ENCODE data around the gene NUDT21.

GRCh38 chr16:56417138-56417537 is 34.0 kb downstream of the NUDT21 start:
- TF ChIP-seq EZH2 (IDR thresholded peaks at IDR 0.05; ENCODE audit: insufficient read depth, poor library complexity, severe bottlenecking) (no peak), EZH2phosphoT487 (IDR thresholded peaks at IDR 0.05; ENCODE audit: insufficient read depth, low read depth) (no peak)

All from GM23248 (cell line).